Neural cell (in vitro differentiated cells): Measurements from ENCODE around the gene TRIM66.

Experiments used
- CTCF ChIP-seq: fragments of 450-650 bp; IDR thresholded peaks from 2 replicates; pipeline ENCODE4 v1.5.1; 2014; ENCODE audit warnings: antibody characterized with exemption, mild to moderate bottlenecking, moderate library complexity; ENCODE audit not compliant: poor library complexity, severe bottlenecking
- EP300 ChIP-seq: fragments of 450-650 bp; conservative IDR thresholded peaks from 2 replicates; pipeline ENCODE4 v1.6.1; 2014; ENCODE audit warnings: antibody characterized with exemption, mild to moderate bottlenecking, moderate library complexity; ENCODE audit not compliant: poor library complexity, severe bottlenecking
- EZH2 ChIP-seq: fragments of 200-600, 300-800 bp; shearing (Covaris generic), sonication (generic); IDR thresholded peaks from 2 replicates; pipeline ENCODE4 v1.6.1; 2014; ENCODE audit warnings: antibody characterized with exemption, low read length, borderline replicate concordance, mild to moderate bottlenecking; ENCODE audit not compliant: insufficient read depth, poor library complexity, severe bottlenecking
- POLR2AphosphoS5 ChIP-seq: IDR thresholded peaks from 2 replicates; pipeline ENCODE4 v1.6.1; 2012
- RAD21 ChIP-seq: fragments of 450-650 bp; conservative IDR thresholded peaks from 2 replicates; pipeline ENCODE4 v1.6.1; 2014; ENCODE audit warnings: antibody characterized with exemption, mild to moderate bottlenecking, moderate library complexity
- REST ChIP-seq: IDR thresholded peaks from 2 replicates; pipeline ENCODE4 v1.6.1; 2012; ENCODE audit warnings: borderline replicate concordance

DNA sequence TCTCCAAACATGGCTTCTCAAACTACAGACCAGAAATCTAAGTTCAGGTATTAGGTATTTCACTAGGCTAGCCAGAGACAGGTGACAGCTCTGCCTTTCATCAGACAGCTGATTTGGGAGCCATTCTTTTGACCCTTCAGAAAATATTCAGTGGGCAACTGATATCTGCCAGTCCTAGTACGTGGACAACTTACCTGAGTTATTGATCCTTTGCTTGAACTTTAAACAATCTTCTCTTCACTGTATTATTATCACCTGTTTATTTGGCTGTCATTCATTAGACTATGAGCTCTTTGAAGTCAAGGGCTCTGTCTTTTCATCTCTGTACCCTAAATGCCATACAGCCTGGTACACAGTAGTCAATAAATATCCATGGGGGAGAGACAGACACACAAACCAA is 17.2 kb downstream of the TRIM66 start:
- no peak for TF ChIP-seq EP300
- no peak for TF ChIP-seq CTCF
- TF ChIP-seq REST, result no peak
- TF ChIP-seq EZH2, result no peak
- no peak for TF ChIP-seq POLR2AphosphoS5
- TF ChIP-seq RAD21, result no peak
